Uterus (tissue), 2 donors: Measurements from ENCODE around the gene LRCH2.

Experiments used
- POLR2A ChIP-seq, 2 donors: fragments of 450-650 bp; IDR thresholded peaks; one replicate each; pipeline ENCODE4 v1.6.1; 2016; ENCODE audit warnings: antibody characterized with exemption in 2 of 2, mild to moderate bottlenecking in 1 of 2, moderate library complexity in 1 of 2
- TF ChIP-seq, protein P1 (sequence below), 4 experiments: fragments of 200-600 bp in 2 of 4; fragments of 450-650 bp in 2 of 4; sonication (generic) in 2 of 4; IDR thresholded peaks; one replicate each; pipeline ENCODE4 v1.5.1; 2016 to 2019; ENCODE audit warnings: antibody characterized with exemption in 4 of 4, mild to moderate bottlenecking in 2 of 4, moderate library complexity in 1 of 4

DNA sequence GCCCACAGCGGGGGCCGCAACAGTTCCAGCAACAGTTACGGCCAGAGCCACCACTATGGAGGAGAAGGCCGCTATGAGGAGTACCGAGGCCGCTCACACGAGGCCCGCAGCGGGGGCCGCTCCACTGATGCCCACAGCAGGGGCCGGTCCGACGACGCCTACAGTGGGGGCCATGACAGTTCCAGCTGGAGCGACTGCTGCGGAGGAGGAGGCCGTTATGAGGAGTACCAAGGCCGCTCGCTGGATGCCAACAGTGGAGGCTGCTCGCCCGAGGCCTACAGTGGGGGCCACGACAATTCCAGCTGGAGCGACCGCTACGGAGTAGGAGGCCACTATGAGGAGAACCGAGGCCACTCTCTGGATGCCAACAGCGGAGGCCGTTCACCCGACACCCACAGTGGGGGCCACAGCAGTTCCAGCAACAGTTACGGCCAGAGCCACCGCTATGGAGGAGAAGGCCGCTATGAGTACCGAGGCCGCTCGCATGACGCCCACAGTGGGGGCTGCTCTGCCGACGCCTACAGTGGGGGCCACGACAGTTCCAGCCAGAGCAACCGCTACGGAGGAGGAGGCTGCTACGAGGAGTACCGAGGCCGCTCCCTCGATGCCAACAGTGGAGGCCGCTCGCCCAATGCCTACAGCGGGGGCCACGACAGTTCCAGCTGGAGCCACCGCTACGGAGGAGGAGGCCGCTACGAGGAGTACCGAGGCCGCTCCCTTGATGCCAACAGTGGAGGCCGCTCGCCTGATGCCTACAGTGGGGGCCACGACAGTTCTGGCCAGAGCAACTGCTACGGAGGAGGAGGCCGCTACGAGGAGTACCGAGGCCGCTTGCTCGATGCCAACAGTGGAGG, 43.0 kb downstream of the LRCH2 start:
- TF ChIP-seq, protein P1, sequence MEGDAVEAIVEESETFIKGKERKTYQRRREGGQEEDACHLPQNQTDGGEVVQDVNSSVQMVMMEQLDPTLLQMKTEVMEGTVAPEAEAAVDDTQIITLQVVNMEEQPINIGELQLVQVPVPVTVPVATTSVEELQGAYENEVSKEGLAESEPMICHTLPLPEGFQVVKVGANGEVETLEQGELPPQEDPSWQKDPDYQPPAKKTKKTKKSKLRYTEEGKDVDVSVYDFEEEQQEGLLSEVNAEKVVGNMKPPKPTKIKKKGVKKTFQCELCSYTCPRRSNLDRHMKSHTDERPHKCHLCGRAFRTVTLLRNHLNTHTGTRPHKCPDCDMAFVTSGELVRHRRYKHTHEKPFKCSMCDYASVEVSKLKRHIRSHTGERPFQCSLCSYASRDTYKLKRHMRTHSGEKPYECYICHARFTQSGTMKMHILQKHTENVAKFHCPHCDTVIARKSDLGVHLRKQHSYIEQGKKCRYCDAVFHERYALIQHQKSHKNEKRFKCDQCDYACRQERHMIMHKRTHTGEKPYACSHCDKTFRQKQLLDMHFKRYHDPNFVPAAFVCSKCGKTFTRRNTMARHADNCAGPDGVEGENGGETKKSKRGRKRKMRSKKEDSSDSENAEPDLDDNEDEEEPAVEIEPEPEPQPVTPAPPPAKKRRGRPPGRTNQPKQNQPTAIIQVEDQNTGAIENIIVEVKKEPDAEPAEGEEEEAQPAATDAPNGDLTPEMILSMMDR (IDR thresholded peaks at IDR 0.05) = no peak
- TF ChIP-seq POLR2A (IDR thresholded peaks at IDR 0.05) = no peak
